IMR-90 (cell line): ENCODE data around the gene HYDIN.

Experiments used
- BHLHE40 ChIP-seq: fragments of 150-350 bp; IDR thresholded peaks from 2 replicates; pipeline ENCODE4 v1.6.1; 2016; ENCODE audit warnings: mild to moderate bottlenecking, low read depth, low read length
- CEBPB ChIP-seq: IDR thresholded peaks from 2 replicates; pipeline ENCODE4 v1.6.1; 2012; ENCODE audit warnings: low read depth, low read length, improper control_type of control experiment
- CHD1 ChIP-seq: IDR thresholded peaks from 2 replicates; pipeline ENCODE4 v1.6.1; 2012; ENCODE audit warnings: low read depth, low read length, improper control_type of control experiment
- CTCF ChIP-seq: conservative IDR thresholded peaks from 2 replicates; pipeline ENCODE4 v1.5.1; 2012; ENCODE audit warnings: mild to moderate bottlenecking, low read depth, low read length, improper control_type of control experiment
- MXI1 ChIP-seq: IDR thresholded peaks from 2 replicates; pipeline ENCODE4 v1.6.1; 2012; ENCODE audit warnings: low read depth, mild to moderate bottlenecking, low read length, moderate library complexity, borderline replicate concordance
- POLR2A ChIP-seq: IDR thresholded peaks from 2 replicates; pipeline ENCODE4 v1.6.1; 2012; ENCODE audit warnings: mild to moderate bottlenecking, low read depth, low read length
- RAD21 ChIP-seq: IDR thresholded peaks from 2 replicates; pipeline ENCODE4 v1.6.1; 2012; ENCODE audit warnings: low read length, improper control_type of control experiment
- RFX5 ChIP-seq: IDR thresholded peaks from 2 replicates; pipeline ENCODE4 v1.8.0; 2012; ENCODE audit warnings: low read depth, mild to moderate bottlenecking, low read length, moderate library complexity
- USF2 ChIP-seq: fragments of 150-350 bp; IDR thresholded peaks from 2 replicates; pipeline ENCODE4 v1.6.1; 2017; ENCODE audit warnings: mild to moderate bottlenecking, antibody characterized with exemption, low read length, low read depth

- no peak for TF ChIP-seq CHD1
- no peak for TF ChIP-seq CTCF
- TF ChIP-seq BHLHE40 = no peak
- no peak for TF ChIP-seq RFX5
- no peak for TF ChIP-seq MXI1
- TF ChIP-seq CEBPB = no peak
- TF ChIP-seq USF2 = no peak
- no peak for TF ChIP-seq POLR2A
- no peak for TF ChIP-seq RAD21
Measured at GRCh38 chr16:71260995-71261394, 30.5 kb upstream of the HYDIN start.
